ENCODE measurements around the gene CACNA1C. TPM values are rescaled to one million over a fixed set of nuclear protein-coding genes. Genes with fewer than 3 reads are reported as not detected.

The CACNA1C gene
- total and polyA plus RNA-seq, 8 donors = 0.31 to 55.8 (median 7.2) TPM

GRCh38 chr12:2234091-2234490, 181.3 kb downstream of the CACNA1C start:
- intact Hi-C loops (cut with DNase I; ENCODE audit: low total_unique reads) = no loop called here
- peaks cover 0 to 8% (median 0%) of the 10 kb centered on the region in 3 donors for H3K27me3 ChIP-seq
- no peaks in the 10 kb centered on the region for H3K9me3 ChIP-seq
- no peaks in the 10 kb centered on the region for H3K36me3 ChIP-seq
- H3K4me3 ChIP-seq = no peak overlapping the region
- H3K27ac ChIP-seq = no peak overlapping the region
- peaks cover 0 to 12% (median 3%) of the 10 kb centered on the region in 4 donors for H3K4me1 ChIP-seq
- 74 to 87% (median 82%) methylated on average over 6 of the region's 6 CpGs for WGBS, 5 donors
- TF ChIP-seq CTCF (IDR thresholded peaks at IDR 0.05) (no peak), POLR2AphosphoS5 (IDR thresholded peaks at IDR 0.05) (no peak)
- no peak for DNase-seq

GRCh38 chr12:2234646-2235350, 182.0 kb downstream of the CACNA1C start:
- no peak for DNase-seq
- TF ChIP-seq POLR2AphosphoS5 (IDR thresholded peaks at IDR 0.05) = no peak
- TF ChIP-seq CTCF (IDR thresholded peaks at IDR 0.05) = no peak
- no peak for TF ChIP-seq EP300 (IDR thresholded peaks at IDR 0.05)
- TF ChIP-seq POLR2A (IDR thresholded peaks at IDR 0.05) = no peak
- 80 to 88% (median 85%) methylated on average over 10 of the region's 10 CpGs for WGBS, 5 donors
- H3K9me3 ChIP-seq = no peaks in the 10 kb centered on the region
- H3K36me3 ChIP-seq = no peaks in the 10 kb centered on the region
- peaks cover 0 to 12% (median 6%) of the 10 kb centered on the region in 4 donors for H3K4me1 ChIP-seq
- H3K27ac ChIP-seq = no peak overlapping the region
- no peak overlapping the region for H3K4me3 ChIP-seq
- H3K27me3 ChIP-seq = peaks cover 0 to 6% (median 0%) of the 10 kb centered on the region in 3 donors
- intact Hi-C loops (cut with DNase I; ENCODE audit: low total_unique reads) = no loop called here

GRCh38 chr12:2236506-2237294, 183.9 kb downstream of the CACNA1C start:
- Histone ChIP-seq H3K4me3 (no peak overlapping the region), H3K27ac (no peak overlapping the region), H3K27me3 (no peaks in the 10 kb centered on the region), H3K36me3 (no peaks in the 10 kb centered on the region), H3K9me3 (no peaks in the 10 kb centered on the region), H3K4me1 (peaks cover 0 to 11% (median 2%) of the 10 kb centered on the region in 4 donors)
- intact Hi-C loops (cut with DNase I; ENCODE audit: low total_unique reads) = no loop called here
- WGBS, 5 donors = 77 to 85% (median 81%) methylated on average over 5 of the region's 5 CpGs
- no peak for TF ChIP-seq EP300 (IDR thresholded peaks at IDR 0.05)
- TF ChIP-seq POLR2AphosphoS5 (IDR thresholded peaks at IDR 0.05) = no peak
- TF ChIP-seq POLR2A (IDR thresholded peaks at IDR 0.05) = no peak
- no peak for TF ChIP-seq CTCF (IDR thresholded peaks at IDR 0.05)
- no peak for DNase-seq

GRCh38 chr12:2238111-2238510, 185.3 kb downstream of the CACNA1C start:
- intact Hi-C loops (cut with DNase I; ENCODE audit: low total_unique reads) = no loop called here
- Histone ChIP-seq H3K27ac (peak overlapping the region in 1 of 5 donors; percentile 19), H3K27me3 (no peaks in the 10 kb centered on the region), H3K4me3 (no peak overlapping the region), H3K9me3 (no peaks in the 10 kb centered on the region), H3K4me1 (peaks cover 0 to 11% (median 2%) of the 10 kb centered on the region in 4 donors), H3K36me3 (no peaks in the 10 kb centered on the region)
- WGBS, 5 donors = 34 to 58% (median 44%) methylated on average over 4 of the region's 4 CpGs
- no peak for TF ChIP-seq POLR2A (IDR thresholded peaks at IDR 0.05)
- TF ChIP-seq POLR2AphosphoS5 (IDR thresholded peaks at IDR 0.05) = no peak
- TF ChIP-seq EP300 (IDR thresholded peaks at IDR 0.05) = no peak
- TF ChIP-seq CTCF (IDR thresholded peaks at IDR 0.05) = no peak
- DNase-seq = no peak
